Measurements from ENCODE around the gene TAF4B. TPM values are rescaled to one million over a fixed set of nuclear protein-coding genes. Genes with fewer than 3 reads are reported as not detected.

The TAF4B gene
- total RNA-seq, 1 experiment from 2014 or later = 2.0 TPM

DNA sequence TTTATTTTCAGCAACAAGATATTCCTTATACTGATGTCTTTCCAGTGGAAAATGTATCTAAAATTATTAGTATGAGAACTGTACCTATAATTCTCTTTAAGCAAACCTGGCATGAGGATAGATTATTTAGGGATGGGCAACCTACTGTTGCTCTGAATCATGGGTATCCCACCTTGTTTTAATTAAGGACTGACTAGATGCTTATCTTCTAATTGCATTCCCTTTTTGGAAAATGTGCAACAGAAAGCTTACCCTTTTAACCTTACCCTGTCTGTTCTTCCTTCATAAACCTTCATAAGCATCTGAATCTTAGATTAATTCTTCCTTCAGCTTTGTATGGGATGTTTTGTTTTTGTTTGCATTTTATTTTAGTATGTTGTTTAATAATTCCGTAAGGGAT lies 110.3 kb downstream of the TAF4B start:
- ChIA-PET CTCF (no interaction called here), POLR2A (ENCODE audit: low non-redundant PET) (no interaction called here)
- H3K27me3 ChIP-seq (replicated peaks; ENCODE audit: insufficient read depth, low read depth, low read length, poor library complexity) = no peaks in the 10 kb centered on the region
- no peak overlapping the region for H3K4me3 ChIP-seq (ENCODE audit: low read depth, low read length, poor library complexity, severe bottlenecking)
- intact Hi-C loops (cut with micrococcal nuclease; ENCODE audit: unreplicated experiment) = no loop called here
- no peak for TF ChIP-seq EZH2 (IDR thresholded peaks at IDR 0.05; ENCODE audit: borderline replicate concordance, low read depth, low read length, poor library complexity, severe bottlenecking)
- TF ChIP-seq, protein P1, sequence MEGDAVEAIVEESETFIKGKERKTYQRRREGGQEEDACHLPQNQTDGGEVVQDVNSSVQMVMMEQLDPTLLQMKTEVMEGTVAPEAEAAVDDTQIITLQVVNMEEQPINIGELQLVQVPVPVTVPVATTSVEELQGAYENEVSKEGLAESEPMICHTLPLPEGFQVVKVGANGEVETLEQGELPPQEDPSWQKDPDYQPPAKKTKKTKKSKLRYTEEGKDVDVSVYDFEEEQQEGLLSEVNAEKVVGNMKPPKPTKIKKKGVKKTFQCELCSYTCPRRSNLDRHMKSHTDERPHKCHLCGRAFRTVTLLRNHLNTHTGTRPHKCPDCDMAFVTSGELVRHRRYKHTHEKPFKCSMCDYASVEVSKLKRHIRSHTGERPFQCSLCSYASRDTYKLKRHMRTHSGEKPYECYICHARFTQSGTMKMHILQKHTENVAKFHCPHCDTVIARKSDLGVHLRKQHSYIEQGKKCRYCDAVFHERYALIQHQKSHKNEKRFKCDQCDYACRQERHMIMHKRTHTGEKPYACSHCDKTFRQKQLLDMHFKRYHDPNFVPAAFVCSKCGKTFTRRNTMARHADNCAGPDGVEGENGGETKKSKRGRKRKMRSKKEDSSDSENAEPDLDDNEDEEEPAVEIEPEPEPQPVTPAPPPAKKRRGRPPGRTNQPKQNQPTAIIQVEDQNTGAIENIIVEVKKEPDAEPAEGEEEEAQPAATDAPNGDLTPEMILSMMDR (conservative IDR thresholded peaks at IDR 0.05; ENCODE audit: low read depth, low read length) = no peak
- H3K27ac ChIP-seq (ENCODE audit: low read depth, low read length, poor library complexity, severe bottlenecking) = no peak overlapping the region
- BruUV-seq (replicated peaks) = no TSS peak
- no peak for DNase-seq (ENCODE audit: low spot score)
- no peaks in the 10 kb centered on the region for H3K4me1 ChIP-seq (ENCODE audit: insufficient read depth, low read length, poor library complexity, severe bottlenecking)
- no peaks in the 10 kb centered on the region for H3K36me3 ChIP-seq (ENCODE audit: insufficient read depth, low read length, poor library complexity, severe bottlenecking)
- no peaks in the 10 kb centered on the region for H3K9me3 ChIP-seq (ENCODE audit: low read depth, low read length, poor library complexity, severe bottlenecking)

DNA sequence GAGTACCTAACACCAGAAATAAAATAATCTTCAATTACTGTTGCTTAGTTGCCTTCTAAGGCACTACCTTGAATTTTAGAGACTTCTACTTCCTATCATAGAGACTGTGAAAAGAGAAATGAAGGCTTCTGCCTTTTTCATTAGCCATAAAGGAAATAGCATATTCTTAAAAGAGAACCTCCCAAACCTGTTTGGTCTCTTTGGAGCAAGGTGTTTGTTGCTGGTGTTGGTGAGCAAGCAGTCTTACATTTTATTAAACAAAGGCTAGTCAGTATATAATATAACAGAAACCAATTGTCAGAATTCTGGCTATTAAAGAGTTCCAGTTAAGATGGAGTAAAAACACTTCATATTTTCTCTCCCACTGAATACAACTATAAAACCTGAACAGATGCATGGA lies 116.4 kb downstream of the TAF4B start:
- no peak overlapping the region for H3K27ac ChIP-seq (ENCODE audit: low read depth, low read length, poor library complexity, severe bottlenecking)
- TF ChIP-seq, protein P1 (conservative IDR thresholded peaks at IDR 0.05; ENCODE audit: low read depth, low read length) = no peak
- TF ChIP-seq EZH2 (IDR thresholded peaks at IDR 0.05; ENCODE audit: borderline replicate concordance, low read depth, low read length, poor library complexity, severe bottlenecking) = no peak
- CTCF ChIA-PET = no interaction called here
- no TSS peak for BruUV-seq (replicated peaks)
- intact Hi-C loops (cut with micrococcal nuclease; ENCODE audit: unreplicated experiment) = no loop called here
- no peaks in the 10 kb centered on the region for H3K27me3 ChIP-seq (replicated peaks; ENCODE audit: insufficient read depth, low read depth, low read length, poor library complexity)
- POLR2A ChIA-PET (ENCODE audit: low non-redundant PET) = no interaction called here
- no peaks in the 10 kb centered on the region for H3K36me3 ChIP-seq (ENCODE audit: insufficient read depth, low read length, poor library complexity, severe bottlenecking)
- peaks cover 7% of the 10 kb centered on the region for H3K9me3 ChIP-seq (ENCODE audit: low read depth, low read length, poor library complexity, severe bottlenecking)
- no peak overlapping the region for H3K4me3 ChIP-seq (ENCODE audit: low read depth, low read length, poor library complexity, severe bottlenecking)
- H3K4me1 ChIP-seq (ENCODE audit: insufficient read depth, low read length, poor library complexity, severe bottlenecking) = no peaks in the 10 kb centered on the region
- DNase-seq (ENCODE audit: low spot score) = no peak

DNA sequence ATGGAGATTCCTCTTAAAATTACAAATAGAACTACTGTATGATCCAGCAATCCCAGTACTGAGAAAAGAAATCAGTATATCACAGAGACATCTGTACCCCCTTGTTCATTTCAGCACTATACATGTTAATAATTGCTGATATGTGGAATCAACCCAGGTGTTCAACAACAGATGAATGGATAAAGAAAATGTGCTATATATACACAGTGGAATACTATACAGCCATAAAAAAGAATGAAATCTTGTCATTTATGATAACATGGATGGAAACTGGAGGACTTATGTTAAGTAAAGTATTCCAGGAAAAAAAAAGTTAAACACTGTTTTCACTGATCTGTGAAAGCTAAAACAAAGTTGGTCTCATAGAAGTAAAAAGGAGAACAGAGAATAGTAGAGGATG lies 124.7 kb downstream of the TAF4B start:
- Histone ChIP-seq H3K4me3 (ENCODE audit: low read depth, low read length, poor library complexity, severe bottlenecking) (no peak overlapping the region), H3K27ac (ENCODE audit: low read depth, low read length, poor library complexity, severe bottlenecking) (no peak overlapping the region), H3K4me1 (ENCODE audit: insufficient read depth, low read length, poor library complexity, severe bottlenecking) (no peaks in the 10 kb centered on the region), H3K36me3 (ENCODE audit: insufficient read depth, low read length, poor library complexity, severe bottlenecking) (no peaks in the 10 kb centered on the region), H3K27me3 (replicated peaks; ENCODE audit: insufficient read depth, low read depth, low read length, poor library complexity) (no peaks in the 10 kb centered on the region), H3K9me3 (ENCODE audit: low read depth, low read length, poor library complexity, severe bottlenecking) (peaks cover 7% of the 10 kb centered on the region)
- DNase-seq (ENCODE audit: low spot score) = no peak
- ChIA-PET POLR2A (ENCODE audit: low non-redundant PET) (no interaction called here), CTCF (no interaction called here)
- TF ChIP-seq, protein P1 (conservative IDR thresholded peaks at IDR 0.05; ENCODE audit: low read depth, low read length) = no peak
- TF ChIP-seq EZH2 (IDR thresholded peaks at IDR 0.05; ENCODE audit: borderline replicate concordance, low read depth, low read length, poor library complexity, severe bottlenecking) = no peak
- no TSS peak for BruUV-seq (replicated peaks)
- intact Hi-C loops (cut with micrococcal nuclease; ENCODE audit: unreplicated experiment) = no loop called here

Data from A673 (cell line).